Measurements from ENCODE around the gene RPS21. TPM values are rescaled to one million over a fixed set of nuclear protein-coding genes. Genes with fewer than 3 reads are reported as not detected.

The RPS21 gene
- total and polyA plus RNA-seq, 2 of the 13 experiments (the other 11 are each of a cell fraction or from before 2014, with no cell fraction given), result 2,647 to 11,063 TPM

DNA sequence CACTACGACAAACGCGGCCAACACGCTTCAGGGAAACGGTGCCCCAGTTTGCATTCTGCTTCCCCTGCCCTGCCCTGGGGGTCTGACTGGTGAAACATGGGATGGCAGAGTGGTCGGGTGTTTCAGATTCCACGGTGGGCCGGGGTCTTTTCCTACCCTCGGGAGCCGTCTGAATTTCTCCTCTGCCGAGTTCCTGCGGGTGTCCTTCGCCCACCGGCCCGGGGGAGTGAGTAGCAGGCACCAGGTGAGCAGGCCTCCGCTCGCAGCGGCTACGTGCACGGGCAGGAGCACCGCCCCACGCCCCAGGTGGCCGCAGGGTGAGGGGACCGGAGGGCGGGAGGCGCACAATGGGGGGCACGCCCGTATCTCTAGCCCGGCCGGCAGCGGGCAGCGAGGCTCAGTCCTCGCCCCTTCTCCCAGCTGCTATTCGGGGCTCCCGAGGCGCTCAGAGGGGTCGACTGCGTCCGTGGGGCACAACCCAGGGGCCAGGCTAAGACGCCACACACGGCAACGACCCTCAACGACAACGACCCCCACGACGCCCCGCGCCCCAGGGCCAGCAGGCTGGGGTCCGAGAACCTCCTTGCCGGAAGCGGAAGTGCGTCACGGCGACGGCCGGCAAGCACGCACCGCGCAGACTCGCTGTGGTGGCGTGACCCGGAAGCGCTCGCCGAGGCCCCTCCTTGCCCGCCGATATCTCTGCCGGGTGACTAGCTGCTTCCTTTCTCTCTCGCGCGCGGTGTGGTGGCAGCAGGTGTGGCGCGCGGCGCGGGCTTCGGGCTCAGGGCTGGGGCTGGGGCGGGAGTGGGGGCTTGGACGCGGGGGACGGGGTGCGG, at the start of gene RPS21 (continued):
- TF ChIP-seq ZNF619 (CRISPR knock-in tag; IDR thresholded peaks at IDR 0.05) (peak; percentile 43; the same call in 1 of the 2 replicates), SETDB1 (CRISPR knock-in tag; IDR thresholded peaks at IDR 0.05; ENCODE audit: borderline replicate concordance) (no peak), CBX5 (CRISPR knock-in tag; IDR thresholded peaks at IDR 0.05; ENCODE audit: borderline replicate concordance) (peak; percentile 52; the same call in 1 of the 2 replicates), MEF2D (CRISPR knock-in tag; IDR thresholded peaks at IDR 0.05) (no peak), HDAC1 (CRISPR knock-in tag; IDR thresholded peaks at IDR 0.05) (peak; percentile 97), ZNF839 (CRISPR knock-in tag; IDR thresholded peaks at IDR 0.05; ENCODE audit: borderline replicate concordance) (peak; percentile 92; the same call in 1 of the 2 replicates), SALL1 (CRISPR knock-in tag; IDR thresholded peaks at IDR 0.05) (peak; percentile 61; the same call in 1 of the 2 replicates), ZNF292 (CRISPR knock-in tag; IDR thresholded peaks at IDR 0.05; ENCODE audit: borderline replicate concordance, low read depth) (no peak), ZNF564 (CRISPR knock-in tag; IDR thresholded peaks at IDR 0.05) (no peak), MBNL3 (CRISPR knock-in tag; conservative IDR thresholded peaks at IDR 0.05) (no peak), MXI1 (IDR thresholded peaks at IDR 0.05; ENCODE audit: borderline replicate concordance, low read depth, low read length) (peak; percentile 95), POGZ (CRISPR knock-in tag; IDR thresholded peaks at IDR 0.05) (peak; percentile 84), ARNT2 (CRISPR knock-in tag; IDR thresholded peaks at IDR 0.05; ENCODE audit: low read depth) (peak; percentile 63), ZNF484 (CRISPR knock-in tag; IDR thresholded peaks at IDR 0.05; ENCODE audit: borderline replicate concordance, low read depth) (peak; percentile 59; the same call in 1 of the 2 replicates), RAD51 (IDR thresholded peaks at IDR 0.05; ENCODE audit: borderline replicate concordance) (no peak), ZMAT3 (CRISPR knock-in tag; conservative IDR thresholded peaks at IDR 0.05) (peak; percentile 89; the same call in 1 of the 2 replicates), NFATC3 (CRISPR knock-in tag; IDR thresholded peaks at IDR 0.05) (no peak; the same call in 1 of the 2 replicates), NFE2 (CRISPR knock-in tag; IDR thresholded peaks at IDR 0.05) (no peak; the same call in 1 of the 2 replicates), ZNF496 (CRISPR knock-in tag; IDR thresholded peaks at IDR 0.05; ENCODE audit: insufficient replicate concordance) (no peak), HBP1 (CRISPR knock-in tag; IDR thresholded peaks at IDR 0.05; ENCODE audit: low read depth) (peak; percentile 47; the same call in 1 of the 2 replicates), NFYC (CRISPR knock-in tag; IDR thresholded peaks at IDR 0.05) (peak; percentile 46; the same call in 1 of the 2 replicates), FOSL1 (CRISPR knock-in tag; IDR thresholded peaks at IDR 0.05; ENCODE audit: borderline replicate concordance) (no peak), KMT2A (CRISPR knock-in tag; IDR thresholded peaks at IDR 0.05) (peak; percentile 96), ZZZ3 (CRISPR knock-in tag; IDR thresholded peaks at IDR 0.05; ENCODE audit: borderline replicate concordance) (peak; percentile 91; the same call in 1 of the 2 replicates)
- TF ChIP-seq, protein P1, sequence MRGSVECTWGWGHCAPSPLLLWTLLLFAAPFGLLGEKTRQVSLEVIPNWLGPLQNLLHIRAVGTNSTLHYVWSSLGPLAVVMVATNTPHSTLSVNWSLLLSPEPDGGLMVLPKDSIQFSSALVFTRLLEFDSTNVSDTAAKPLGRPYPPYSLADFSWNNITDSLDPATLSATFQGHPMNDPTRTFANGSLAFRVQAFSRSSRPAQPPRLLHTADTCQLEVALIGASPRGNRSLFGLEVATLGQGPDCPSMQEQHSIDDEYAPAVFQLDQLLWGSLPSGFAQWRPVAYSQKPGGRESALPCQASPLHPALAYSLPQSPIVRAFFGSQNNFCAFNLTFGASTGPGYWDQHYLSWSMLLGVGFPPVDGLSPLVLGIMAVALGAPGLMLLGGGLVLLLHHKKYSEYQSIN (CRISPR knock-in tag; IDR thresholded peaks at IDR 0.05; ENCODE audit: borderline replicate concordance), result 0 out of 2 replicates have a peak, but pooled peaks have one; percentile 34
- TF ChIP-seq, protein P2, sequence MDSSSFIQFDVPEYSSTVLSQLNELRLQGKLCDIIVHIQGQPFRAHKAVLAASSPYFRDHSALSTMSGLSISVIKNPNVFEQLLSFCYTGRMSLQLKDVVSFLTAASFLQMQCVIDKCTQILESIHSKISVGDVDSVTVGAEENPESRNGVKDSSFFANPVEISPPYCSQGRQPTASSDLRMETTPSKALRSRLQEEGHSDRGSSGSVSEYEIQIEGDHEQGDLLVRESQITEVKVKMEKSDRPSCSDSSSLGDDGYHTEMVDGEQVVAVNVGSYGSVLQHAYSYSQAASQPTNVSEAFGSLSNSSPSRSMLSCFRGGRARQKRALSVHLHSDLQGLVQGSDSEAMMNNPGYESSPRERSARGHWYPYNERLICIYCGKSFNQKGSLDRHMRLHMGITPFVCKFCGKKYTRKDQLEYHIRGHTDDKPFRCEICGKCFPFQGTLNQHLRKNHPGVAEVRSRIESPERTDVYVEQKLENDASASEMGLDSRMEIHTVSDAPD (CRISPR knock-in tag; IDR thresholded peaks at IDR 0.05), result no peak

Measured in HepG2 (cell line).